Iris pigment epithelial cell (primary cell): Measurements from ENCODE around the gene ATG16L1.
"Not testable (repeated sequence)": the region's sequence is repeated elsewhere in the genome, so short reads cannot be mapped to it uniquely, and the experiment has no call there.

Experiments
- DNase-seq: peaks from one replicate; pipeline ENCODE4 v3.0.0-alpha.2; 2011; ENCODE audit warnings: low read depth

The ATG16L1 gene

DNA sequence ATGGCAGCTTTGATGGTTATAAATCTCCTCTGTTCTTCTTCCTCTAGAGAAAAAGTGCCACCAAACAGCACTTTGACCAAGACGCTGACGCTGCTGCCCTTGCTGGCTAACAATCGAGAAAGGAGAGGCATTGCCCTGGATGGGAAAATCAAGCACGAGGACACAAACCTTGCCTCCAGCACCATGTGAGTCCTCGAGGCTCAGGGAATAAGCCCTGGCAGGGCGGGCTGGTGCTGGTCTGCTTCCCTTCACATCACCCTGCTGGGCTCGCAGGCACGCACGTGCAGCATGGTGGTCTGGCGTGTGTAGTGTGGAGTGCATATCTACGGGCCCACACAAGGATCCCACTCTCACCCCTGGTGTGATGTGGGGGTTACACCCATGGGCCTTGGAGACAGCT lies 83.4 kb downstream of the ATG16L1 start:
- DNase-seq = no peak

DNA sequence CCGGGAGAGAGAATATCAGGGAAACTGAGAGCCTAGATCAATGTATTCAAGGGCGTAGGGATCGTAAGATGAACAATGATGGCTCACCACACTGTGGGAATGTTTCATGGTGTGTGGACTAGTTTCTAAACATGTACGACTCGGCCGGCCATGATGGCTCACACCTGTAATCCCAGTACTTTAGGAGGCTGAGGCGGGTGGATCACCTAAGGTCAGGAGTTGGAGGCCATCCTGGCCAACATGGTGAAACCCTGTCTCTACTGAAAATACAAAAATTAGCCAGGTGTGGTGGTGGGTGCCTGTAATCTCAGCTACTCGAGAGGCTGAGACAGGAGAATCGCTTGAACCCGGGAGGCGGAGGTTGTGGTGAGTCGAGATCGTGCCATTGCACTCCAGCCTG lies 84.6 kb downstream of the ATG16L1 start:
- not testable (repeated sequence) for DNase-seq

DNA sequence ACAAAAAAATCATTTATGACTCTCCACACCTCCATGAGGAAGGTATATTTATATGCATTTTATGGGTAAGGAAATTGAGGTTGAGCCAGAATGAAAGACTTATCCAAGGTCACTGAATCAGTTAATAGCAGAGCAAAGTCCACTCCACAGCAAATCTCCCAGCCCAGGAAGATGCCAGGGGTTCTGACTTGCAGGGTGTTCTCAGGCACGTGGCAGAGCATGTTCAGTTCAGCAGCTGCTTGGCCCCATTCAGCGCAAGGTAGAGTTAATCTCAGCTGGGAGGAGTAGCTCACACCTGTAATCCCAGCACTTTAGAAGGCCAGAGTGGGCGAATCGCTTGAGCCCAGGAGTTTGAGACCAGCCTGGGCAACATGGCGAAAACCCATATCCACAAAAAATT lies 85.1 kb downstream of the ATG16L1 start:
- no peak for DNase-seq

DNA sequence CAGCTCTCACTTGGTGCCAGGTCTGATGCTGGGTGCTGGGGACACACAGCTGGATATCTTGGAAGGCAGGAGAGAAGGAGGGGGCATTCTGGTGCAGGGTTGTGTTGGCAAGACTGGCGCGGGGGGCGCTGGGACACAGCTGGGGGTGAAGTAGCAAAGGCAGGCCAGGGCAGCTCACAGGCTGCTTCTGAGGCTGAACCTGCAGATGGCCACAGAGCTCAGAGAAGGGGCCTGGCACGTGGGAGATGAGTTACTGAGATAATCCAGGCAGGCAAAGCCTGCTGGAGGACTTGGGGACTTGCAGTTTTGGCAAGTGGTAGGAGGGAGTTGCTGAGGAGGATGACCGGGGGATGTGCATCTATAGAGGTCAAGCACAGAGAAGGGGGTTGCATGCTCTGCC lies 86.6 kb downstream of the ATG16L1 start:
- DNase-seq = no peak

DNA sequence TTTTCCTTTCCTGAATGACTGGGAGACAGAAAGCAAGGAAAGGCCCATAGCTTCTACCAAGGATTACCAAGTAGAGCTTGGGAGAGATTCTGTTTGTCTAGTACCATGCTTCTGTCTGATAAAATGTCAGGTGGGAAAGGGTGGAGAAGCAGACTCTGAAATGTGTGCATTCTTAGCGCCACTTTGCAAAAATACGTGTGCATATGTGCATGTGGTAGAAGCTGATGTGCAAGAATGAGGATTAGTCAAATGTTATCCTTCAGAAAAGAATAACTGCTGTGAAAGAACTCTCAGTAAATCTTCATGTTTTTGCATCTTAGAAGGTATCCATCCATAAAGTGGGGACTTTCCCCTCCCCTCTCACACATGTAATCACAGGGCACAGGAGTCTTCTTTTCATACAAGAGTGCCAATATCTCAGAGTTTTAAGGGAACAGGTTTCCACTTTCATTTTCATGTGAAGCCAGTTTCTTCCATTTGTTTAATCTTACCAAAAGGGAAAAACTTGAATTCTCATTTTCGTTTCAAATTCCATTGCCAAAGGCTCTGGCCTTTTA lies 87.4 kb downstream of the ATG16L1 start:
- no peak for DNase-seq

DNA sequence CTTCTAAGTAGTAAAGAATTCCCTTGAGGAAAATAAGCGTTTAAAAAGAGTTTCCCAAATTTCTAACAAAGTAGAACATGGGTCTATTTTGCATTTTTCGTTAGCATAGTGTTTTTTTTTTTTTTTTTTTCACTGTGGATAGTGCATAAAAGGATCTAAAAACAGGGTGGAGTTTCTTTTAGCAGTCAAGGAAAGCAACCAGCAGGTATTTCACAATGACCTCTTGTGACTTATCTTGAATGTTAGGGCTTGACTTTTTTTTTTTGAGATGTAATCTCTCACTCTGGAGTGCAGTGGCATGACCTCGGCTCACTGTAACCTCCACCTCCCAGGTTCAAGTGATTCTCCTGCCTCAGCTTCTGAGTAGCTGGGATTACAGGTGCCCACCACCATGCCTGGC lies 88.0 kb downstream of the ATG16L1 start:
- DNase-seq = no peak

DNA sequence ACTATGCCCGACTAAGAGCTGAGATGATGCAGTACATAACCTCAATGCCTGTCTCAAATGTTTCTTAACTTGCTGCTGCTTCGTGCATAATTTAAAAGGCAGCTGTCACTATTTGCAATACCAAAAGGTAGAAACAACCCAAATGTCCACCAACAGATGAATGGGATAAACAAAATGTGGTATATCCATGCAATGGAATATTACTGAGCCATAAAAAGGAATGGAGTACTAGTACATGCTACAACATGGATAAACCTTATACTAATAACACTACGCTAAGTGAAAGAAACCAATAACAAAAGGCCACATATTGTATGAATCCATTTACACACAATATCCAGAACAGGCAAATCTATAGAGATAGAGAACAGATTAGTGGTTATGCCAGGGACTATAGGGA lies 89.8 kb downstream of the ATG16L1 start:
- DNase-seq = no peak

DNA sequence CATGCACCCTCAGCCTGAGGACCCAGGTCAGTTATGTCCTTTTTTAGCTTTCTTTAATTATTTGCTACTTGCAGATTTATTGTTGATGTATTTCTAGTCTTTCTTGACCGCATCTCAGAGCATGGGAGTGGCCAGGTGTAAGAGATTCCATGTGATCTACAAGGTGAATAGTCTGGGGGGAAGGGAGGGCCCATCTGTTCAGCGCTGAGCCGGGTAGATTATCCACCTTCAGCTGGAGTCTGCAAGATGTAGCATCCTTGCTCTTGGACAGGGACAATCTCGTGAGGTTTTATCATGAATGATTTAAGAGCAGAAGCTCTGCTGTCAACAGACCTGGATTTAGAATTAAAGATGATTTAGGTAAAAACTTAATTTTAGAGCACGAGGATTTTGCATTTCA lies 90.8 kb downstream of the ATG16L1 start:
- no peak for DNase-seq

DNA sequence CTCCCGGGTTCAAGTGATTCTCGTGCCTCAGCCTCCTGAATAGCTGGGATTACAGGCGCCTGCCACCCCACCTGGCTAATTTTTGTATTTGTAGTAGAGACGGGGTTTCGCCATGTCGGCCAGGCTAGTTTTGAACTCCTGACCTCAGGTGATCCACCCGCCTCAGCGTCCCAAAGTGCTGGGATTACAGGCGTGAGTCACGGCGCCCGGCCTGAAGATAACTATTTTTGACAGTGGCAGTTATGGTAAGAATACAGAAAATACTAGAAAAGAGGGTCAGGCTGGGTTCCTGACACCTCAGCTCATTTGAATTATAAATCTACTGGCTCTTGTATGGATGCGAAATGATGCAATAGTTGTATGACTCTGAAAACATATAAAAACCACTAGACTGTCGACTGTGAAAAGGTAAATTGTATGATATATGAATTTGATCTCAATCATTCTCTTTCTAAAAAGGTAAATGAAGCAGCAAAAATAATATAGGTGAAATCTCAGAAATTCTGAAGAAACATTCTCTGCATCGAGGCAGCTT lies 91.8 kb downstream of the ATG16L1 start:
- DNase-seq = no peak
